ENCODE measurements around the gene INSYN2B.

Gene INSYN2B

GRCh38 chr5:169980418-169981053, at the start of gene INSYN2B:
Gene INSYN2B (minus strand): TSS chr5:169980495. CDS start chr5:169883898, 96,597 bp downstream.
- peak; percentile 12 for DNase-seq

- no peak for DNase-seq
These were observed 47.8 kb upstream of the INSYN2B start for GRCh38 chr5:170028124-170028523.

DNA sequence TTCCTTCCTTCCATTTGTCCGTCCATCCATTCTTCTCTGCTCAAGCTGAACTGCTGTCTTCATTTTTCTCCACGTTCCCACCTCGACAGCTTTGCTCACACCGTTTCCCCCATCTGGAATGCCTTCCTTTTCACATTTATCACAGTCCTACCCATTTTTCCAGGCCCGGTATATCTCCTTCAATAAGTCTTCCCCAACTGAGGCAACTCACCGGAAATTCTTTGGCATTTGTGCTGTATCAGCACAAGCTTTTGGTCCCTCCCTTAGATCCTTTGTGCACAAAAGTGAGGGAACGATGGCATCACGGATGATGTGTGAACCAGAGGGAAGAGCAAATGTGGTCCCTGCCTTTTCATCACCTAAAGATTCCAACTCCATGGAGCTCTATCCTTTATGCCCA, 45.6 kb upstream of the INSYN2B start:
- no peak for DNase-seq

DNA sequence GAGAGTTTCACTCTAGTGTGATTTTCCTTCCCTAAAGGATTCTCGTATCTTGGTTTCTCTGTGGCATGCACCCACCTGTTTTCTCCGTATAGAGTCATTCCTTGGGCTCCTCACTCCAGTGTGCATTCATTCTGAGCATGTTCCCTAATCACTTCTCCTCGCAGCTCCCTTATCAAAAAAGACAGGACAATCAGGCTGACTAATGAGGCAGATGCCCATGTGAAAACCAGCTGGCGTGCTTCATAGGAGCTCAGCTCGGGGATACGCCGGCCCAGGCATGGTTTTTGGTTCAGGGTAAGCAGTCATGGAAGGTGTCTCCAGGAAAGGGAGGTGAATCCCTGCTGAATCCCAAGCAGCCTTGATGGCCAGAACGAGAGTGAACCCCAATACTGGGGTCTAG, 41.2 kb upstream of the INSYN2B start:
- no peak for DNase-seq

DNA sequence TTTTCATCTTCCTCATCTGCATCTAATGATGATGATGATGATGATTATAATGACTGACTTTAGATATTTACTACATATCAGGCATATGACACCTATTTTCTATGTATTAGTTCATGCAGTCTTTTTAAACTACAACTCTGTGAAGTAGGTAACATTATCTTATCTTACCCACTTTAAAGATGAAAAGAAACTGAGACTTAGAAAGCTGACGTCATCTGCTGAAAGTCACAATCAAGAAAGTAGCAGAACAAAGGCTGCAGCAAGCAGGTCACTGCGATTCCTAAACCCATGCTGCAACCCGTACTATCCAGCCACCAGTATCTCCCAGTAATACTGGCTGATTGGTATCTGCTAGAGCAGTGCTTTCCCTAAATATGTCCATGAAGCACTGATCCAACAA, 40.1 kb upstream of the INSYN2B start:
- DNase-seq, result no peak

DNA sequence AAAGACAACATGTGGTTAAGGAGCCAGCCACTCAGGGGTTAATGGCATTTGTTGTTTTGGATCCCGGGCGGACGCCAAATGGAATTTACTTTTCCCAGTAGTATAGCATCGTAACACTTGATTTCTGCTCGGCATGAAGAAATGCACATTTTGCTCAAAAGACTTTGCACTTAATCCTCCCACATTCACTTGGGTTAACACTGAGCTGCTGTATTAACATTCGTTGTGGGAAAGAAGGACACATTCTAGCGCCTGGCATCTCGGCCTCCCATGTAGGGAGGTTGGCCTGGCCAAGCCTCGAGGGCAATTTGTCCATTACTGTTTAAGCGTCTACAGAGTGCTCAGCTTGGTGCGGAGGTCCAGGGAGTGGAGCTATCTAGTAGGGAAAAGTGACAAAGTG, 32.3 kb upstream of the INSYN2B start:
- no peak for DNase-seq

GRCh38 chr5:170011751-170012150, 31.5 kb upstream of the INSYN2B start:
- DNase-seq, result no peak

- no peak for DNase-seq
These were observed 30.3 kb upstream of the INSYN2B start for GRCh38 chr5:170010595-170010994.

DNA sequence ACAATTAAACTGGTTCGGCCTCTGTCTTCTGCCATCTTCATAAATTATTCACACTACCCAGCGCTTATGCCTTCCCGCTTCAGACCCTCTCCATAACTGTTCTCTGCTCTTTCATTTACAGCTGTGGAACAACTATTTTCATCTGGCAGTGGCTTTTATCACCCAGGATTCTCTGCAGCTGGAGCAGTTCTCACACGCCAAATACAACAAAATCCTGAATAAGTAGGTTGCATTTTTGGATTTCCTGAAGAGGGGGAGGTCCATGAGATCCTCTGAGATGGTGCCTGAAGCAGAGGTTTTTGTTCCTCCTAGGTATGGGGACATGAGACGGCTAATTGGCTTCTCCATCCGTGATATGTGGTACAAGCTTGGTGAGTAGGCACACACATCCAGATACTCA, 28.1 kb upstream of the INSYN2B start:
- DNase-seq, result no peak

DNA sequence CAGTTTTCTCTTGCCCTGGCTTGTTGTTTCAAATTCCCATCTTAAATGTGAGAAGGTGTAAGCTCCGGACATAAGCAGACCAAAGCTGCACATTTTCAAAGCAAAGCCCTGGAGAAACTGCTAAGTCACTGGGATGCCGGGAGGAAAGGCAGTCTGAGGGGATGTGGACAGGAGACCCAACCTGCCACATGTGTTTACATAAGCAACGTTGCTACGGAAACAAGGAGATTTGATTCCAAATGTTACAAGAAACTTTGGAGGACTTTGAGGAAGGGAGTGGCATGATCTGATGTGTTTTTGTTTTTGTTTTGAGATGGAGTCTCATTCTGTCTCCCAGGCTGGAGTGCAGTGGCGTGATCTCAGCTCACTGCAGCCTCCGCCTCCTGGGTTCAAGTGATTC, 25.7 kb upstream of the INSYN2B start:
- DNase-seq, result no peak

DNA sequence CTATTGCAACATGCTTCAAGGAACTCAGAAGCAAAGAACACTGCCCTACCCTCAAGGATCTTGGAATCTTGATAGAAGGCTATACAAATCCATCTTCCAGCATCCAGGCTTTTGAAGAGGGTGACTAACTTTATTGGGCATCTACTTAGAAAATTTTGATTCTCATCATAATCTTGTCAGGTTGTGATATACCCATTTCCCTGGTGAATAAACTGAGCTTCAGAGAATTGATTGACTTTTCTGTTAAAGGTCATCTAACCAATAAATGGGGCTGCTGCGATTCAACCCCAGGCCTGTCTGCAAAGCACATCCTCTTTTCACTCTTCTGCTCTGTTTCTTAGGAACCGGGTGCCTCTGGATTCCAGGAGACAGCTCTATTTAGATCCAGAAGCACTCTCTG, 19.9 kb upstream of the INSYN2B start:
- DNase-seq, result no peak

DNA sequence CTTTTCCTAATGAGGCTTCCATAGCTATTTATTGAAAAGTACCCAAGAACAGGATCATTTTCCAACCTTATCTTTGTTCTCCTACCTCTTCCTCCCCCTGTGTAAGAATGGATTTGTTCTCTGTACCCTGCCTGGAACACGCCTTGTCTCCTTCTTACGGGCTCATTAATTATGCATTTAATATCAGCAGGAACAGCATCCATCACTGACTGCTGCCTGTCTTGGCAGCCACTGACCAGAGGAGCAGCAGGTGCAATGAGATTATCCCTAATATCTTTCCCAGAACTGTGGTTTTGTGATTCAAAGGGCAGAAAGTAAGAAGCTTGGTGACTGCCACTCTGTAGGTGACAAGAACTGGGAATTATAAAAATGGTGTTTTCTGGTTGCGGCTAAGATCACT, 19.3 kb upstream of the INSYN2B start:
- DNase-seq, result no peak

GRCh38 chr5:169997798-169998197, 17.5 kb upstream of the INSYN2B start:
- no peak for DNase-seq

DNA sequence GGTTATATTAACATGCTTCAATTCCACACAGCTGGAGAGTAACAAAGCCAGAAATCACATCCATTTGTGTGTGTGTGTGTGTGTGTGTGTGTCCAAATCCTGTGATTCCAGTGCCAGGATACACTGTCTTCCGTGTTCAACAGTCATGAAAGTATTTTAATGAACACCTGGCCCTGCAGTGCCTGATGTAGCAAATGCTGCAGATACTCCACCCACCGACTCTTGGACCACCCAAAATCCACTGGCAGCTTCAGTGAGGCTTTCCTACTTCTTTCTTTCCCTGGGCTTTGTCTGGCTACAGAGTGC, 13.1 kb upstream of the INSYN2B start:
- no peak for DNase-seq

- no peak for DNase-seq
These were observed 12.6 kb upstream of the INSYN2B start for GRCh38 chr5:169992789-169993484.

- DNase-seq, result no peak
These were observed 11.0 kb upstream of the INSYN2B start for GRCh38 chr5:169991115-169991869.

DNA sequence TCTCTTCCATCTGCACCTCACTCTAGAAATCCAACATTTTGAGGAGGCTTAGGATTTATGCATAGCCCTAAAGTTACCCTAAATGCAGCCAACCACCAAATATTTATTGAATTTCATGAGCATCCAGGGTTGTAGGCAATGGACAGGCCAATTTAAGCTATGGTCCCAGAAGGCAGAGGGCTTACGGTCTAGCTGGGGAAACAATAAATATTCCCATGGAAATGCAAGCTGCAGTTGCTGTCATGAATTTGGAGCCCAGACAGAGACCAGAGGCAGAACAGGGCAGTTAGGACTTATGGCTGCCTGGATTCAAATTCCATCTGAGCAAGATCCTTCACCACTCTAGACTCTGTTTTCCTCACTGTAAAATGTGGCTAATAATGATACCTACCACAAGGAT, 9.1 kb upstream of the INSYN2B start:
- DNase-seq, result no peak

DNA sequence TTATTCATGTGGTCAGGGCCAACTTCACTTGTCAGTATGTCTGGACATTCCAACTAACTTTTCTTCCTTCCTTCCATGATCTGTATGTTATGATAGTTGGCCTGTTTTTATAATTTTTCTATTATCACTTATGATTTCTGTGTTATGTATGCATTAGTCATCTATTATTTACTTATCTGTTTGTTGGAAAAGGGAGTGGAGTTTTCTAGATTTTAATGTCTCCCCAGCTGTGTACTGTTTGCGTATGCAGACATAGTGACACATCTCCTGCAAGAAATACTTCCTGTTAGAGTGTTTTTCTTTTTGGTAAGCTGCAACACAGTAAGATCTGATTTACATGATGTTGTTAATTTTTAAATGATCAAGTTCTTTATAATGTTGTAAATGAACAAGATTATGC, 8.7 kb upstream of the INSYN2B start:
- no peak for DNase-seq

GRCh38 chr5:169988206-169988605, 7.9 kb upstream of the INSYN2B start:
- DNase-seq, result no peak

- DNase-seq, result no peak
These were observed 424 bp downstream of the INSYN2B start for GRCh38 chr5:169979871-169980270.

DNA sequence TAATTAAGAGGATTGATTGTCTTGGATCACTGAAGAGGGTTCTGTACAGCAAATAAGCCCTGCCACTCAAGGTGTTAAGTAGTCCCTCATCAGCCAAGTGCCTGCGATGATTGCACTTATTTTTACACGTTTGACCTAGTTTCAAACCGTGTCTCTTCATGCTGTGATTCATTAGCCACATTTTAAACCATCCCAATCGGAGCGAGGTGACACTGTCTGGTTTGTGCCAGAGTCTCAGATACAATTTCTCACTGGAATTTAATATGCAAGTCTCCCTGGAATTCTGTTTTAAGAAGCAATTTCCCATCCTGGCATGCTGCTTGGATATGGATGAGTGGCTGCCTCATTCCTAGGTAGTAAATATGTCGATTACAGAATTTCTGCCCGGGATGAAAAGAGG, 1.6 kb downstream of the INSYN2B start:
- no peak for DNase-seq

- no peak for DNase-seq
These were observed 6.0 kb downstream of the INSYN2B start for GRCh38 chr5:169974121-169974770.

DNA sequence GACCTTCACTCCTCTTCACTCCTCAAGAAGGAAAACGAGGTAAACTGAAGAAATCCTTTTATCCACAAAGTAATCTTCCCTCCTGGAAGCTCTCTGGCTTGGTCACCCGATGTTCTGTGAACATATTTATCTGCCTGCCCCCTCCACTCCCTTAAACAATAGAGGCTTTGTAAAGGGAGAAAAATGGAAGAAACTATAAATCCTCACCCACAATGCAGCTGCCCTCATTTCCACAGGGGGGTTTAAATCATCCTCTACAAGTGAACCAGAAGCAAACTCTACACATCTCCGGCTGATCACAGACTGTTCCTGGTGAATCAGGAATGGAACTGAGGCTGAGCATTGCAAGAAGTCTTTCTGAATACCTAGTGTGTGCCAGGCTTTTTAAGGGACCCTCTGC, 7.2 kb downstream of the INSYN2B start:
- no peak for DNase-seq

DNA sequence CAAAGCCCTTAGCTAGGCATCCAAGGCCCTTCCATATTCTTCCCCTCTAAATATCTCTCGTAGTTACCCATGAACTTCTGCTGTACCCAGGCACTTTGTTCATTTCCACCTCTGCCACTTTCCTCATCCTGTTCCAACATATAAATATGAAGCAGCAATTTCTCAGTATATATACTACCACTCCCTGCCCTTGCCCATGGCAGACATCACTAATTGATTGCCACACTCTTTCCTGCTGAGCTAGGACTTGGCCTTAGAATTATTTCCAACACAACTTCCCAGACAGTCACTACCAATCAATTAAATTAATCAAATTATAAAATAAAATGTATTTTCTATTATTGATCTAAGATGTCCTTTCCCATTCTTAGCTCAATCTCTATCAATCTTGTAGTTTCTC, 8.5 kb downstream of the INSYN2B start:
- no peak for DNase-seq

All from CD4-positive, alpha-beta T cell treated with Interleukin-17A for 4 hours (primary cell).